Measurements from ENCODE around the gene KDM8.
A peak's percentile ranks its signal among the peaks of the same experiment; 100 is the strongest.

KDM8 gene

GRCh38 chr16:27228045-27228444 lies 24.7 kb downstream of the KDM8 start:
- Histone ChIP-seq H3F3A (ENCODE audit: insufficient read depth, low read length) (peaks cover 7% of the 10 kb centered on the region), H3K36me3 (ENCODE audit: insufficient read depth, low read length) (peaks cover 36% of the 10 kb centered on the region)

GRCh38 chr16:27228621-27229501 lies 25.5 kb downstream of the KDM8 start:
- Histone ChIP-seq H3K36me3 (ENCODE audit: insufficient read depth, low read length) (peaks cover 34% of the 10 kb centered on the region), H3K9me3 (ENCODE audit: low read length) (no peaks in the 10 kb centered on the region), H3K27me3 (ENCODE audit: insufficient read depth, low read length) (no peaks in the 10 kb centered on the region), H4K20me1 (ENCODE audit: insufficient read depth, low read length) (no peaks in the 10 kb centered on the region), H3K79me2 (ENCODE audit: insufficient read depth, low read length) (no peaks in the 10 kb centered on the region), H3K4me1 (ENCODE audit: insufficient read depth, low read length, severe bottlenecking) (peaks cover 84% of the 10 kb centered on the region), H3K4me3 (ENCODE audit: low read depth, low read length, poor library complexity, severe bottlenecking) (no peak overlapping the region), H3F3A (ENCODE audit: insufficient read depth, low read length) (peaks cover 7% of the 10 kb centered on the region), H3K9me2 (ENCODE audit: low read depth, low read length) (no peaks in the 10 kb centered on the region), H3K4me2 (ENCODE audit: low read length) (peak overlapping the region; percentile 12; the same call in 1 of the 2 replicates), H3K9ac (ENCODE audit: low read length) (no peak overlapping the region; the same call in 1 of the 2 replicates), H2AFZ (ENCODE audit: low read length) (no peak overlapping the region), H3K27ac (ENCODE audit: low read depth, low read length, poor library complexity, severe bottlenecking) (peak overlapping the region; percentile 98)
- TF ChIP-seq EZH2 (IDR thresholded peaks at IDR 0.05; ENCODE audit: borderline replicate concordance, low read length) (no peak), CTCF (IDR thresholded peaks at IDR 0.05; ENCODE audit: low read length) (no peak; the same call in 1 of the 2 replicates)

More at GRCh38 chr16:27228045-27228444, 24.7 kb downstream of the KDM8 start:
- Histone ChIP-seq H3K9me2 (ENCODE audit: low read depth, low read length) (no peaks in the 10 kb centered on the region), H3K4me2 (ENCODE audit: low read length) (no peak overlapping the region), H3K9ac (ENCODE audit: low read length) (no peak overlapping the region), H2AFZ (ENCODE audit: low read length) (no peak overlapping the region), H3K27me3 (ENCODE audit: insufficient read depth, low read length) (no peaks in the 10 kb centered on the region), H3K4me1 (ENCODE audit: insufficient read depth, low read length, severe bottlenecking) (peaks cover 75% of the 10 kb centered on the region), H3K27ac (ENCODE audit: low read depth, low read length, poor library complexity, severe bottlenecking) (peak overlapping the region; percentile 40), H3K79me2 (ENCODE audit: insufficient read depth, low read length) (no peaks in the 10 kb centered on the region), H3K9me3 (ENCODE audit: low read length) (no peaks in the 10 kb centered on the region), H4K20me1 (ENCODE audit: insufficient read depth, low read length) (no peaks in the 10 kb centered on the region), H3K4me3 (ENCODE audit: low read depth, low read length, poor library complexity, severe bottlenecking) (no peak overlapping the region)
- no peak for TF ChIP-seq CTCF (IDR thresholded peaks at IDR 0.05; ENCODE audit: low read length)
- no peak for TF ChIP-seq EZH2 (IDR thresholded peaks at IDR 0.05; ENCODE audit: borderline replicate concordance, low read length)

GRCh38 chr16:27229891-27230470 lies 26.7 kb downstream of the KDM8 start:
- Histone ChIP-seq H4K20me1 (ENCODE audit: insufficient read depth, low read length) (no peaks in the 10 kb centered on the region), H3K9me2 (ENCODE audit: low read depth, low read length) (no peaks in the 10 kb centered on the region), H2AFZ (ENCODE audit: low read length) (no peak overlapping the region), H3K27ac (ENCODE audit: low read depth, low read length, poor library complexity, severe bottlenecking) (peak overlapping the region; percentile 98), H3F3A (ENCODE audit: insufficient read depth, low read length) (peaks cover 7% of the 10 kb centered on the region), H3K4me1 (ENCODE audit: insufficient read depth, low read length, severe bottlenecking) (peaks cover 95% of the 10 kb centered on the region), H3K9me3 (ENCODE audit: low read length) (no peaks in the 10 kb centered on the region), H3K27me3 (ENCODE audit: insufficient read depth, low read length) (no peaks in the 10 kb centered on the region), H3K4me3 (ENCODE audit: low read depth, low read length, poor library complexity, severe bottlenecking) (no peak overlapping the region), H3K4me2 (ENCODE audit: low read length) (peak overlapping the region; percentile 44; the same call in 1 of the 2 replicates), H3K36me3 (ENCODE audit: insufficient read depth, low read length) (peaks cover 23% of the 10 kb centered on the region), H3K79me2 (ENCODE audit: insufficient read depth, low read length) (no peaks in the 10 kb centered on the region), H3K9ac (ENCODE audit: low read length) (peak overlapping the region; percentile 37; the same call in 1 of the 2 replicates)
- TF ChIP-seq EZH2 (IDR thresholded peaks at IDR 0.05; ENCODE audit: borderline replicate concordance, low read length) = no peak
- no peak for TF ChIP-seq CTCF (IDR thresholded peaks at IDR 0.05; ENCODE audit: low read length)

Data from OCI-LY1 (cell line).